ENCODE results near the gene PDE7B. TPM values are rescaled to one million over a fixed set of nuclear protein-coding genes. Genes with fewer than 3 reads are reported as not detected.

Gene PDE7B
- total RNA-seq, 2 experiments from 2014 or later: not detected

DNA sequence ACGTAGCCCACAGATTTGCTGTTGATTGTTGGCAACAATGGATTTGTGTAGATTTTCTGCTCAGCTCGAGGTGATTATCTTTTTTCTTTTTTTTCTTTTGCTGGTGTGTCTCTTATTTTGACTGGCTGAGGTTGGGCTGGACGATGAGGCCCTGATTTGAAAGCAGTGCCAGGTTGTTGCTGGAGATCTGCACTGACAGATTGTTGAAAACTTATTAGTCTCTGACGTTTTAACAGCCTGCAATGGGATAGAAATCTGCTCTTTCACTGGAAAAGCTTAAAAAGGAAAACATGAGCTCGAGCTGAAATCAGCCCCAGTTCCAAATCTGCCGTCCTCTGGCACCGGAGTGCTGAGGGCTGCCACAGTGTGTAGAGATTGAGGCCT, 87.7 kb downstream of the PDE7B start:
- H3K9me2 ChIP-seq (ENCODE audit: insufficient read depth, low read length): no peaks in the 10 kb centered on the region
- H3K4me1 ChIP-seq (ENCODE audit: insufficient read depth, low read length, poor library complexity, severe bottlenecking): no peaks in the 10 kb centered on the region
- H3K27ac ChIP-seq (ENCODE audit: low read depth, low read length, poor library complexity, severe bottlenecking): no peak overlapping the region
- intact Hi-C loops (cut with micrococcal nuclease; ENCODE audit: unreplicated experiment): no loop called here
- H3K4me3 ChIP-seq (ENCODE audit: low read depth, low read length, poor library complexity, severe bottlenecking): no peak overlapping the region
- TF ChIP-seq, protein P1, sequence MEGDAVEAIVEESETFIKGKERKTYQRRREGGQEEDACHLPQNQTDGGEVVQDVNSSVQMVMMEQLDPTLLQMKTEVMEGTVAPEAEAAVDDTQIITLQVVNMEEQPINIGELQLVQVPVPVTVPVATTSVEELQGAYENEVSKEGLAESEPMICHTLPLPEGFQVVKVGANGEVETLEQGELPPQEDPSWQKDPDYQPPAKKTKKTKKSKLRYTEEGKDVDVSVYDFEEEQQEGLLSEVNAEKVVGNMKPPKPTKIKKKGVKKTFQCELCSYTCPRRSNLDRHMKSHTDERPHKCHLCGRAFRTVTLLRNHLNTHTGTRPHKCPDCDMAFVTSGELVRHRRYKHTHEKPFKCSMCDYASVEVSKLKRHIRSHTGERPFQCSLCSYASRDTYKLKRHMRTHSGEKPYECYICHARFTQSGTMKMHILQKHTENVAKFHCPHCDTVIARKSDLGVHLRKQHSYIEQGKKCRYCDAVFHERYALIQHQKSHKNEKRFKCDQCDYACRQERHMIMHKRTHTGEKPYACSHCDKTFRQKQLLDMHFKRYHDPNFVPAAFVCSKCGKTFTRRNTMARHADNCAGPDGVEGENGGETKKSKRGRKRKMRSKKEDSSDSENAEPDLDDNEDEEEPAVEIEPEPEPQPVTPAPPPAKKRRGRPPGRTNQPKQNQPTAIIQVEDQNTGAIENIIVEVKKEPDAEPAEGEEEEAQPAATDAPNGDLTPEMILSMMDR (conservative IDR thresholded peaks at IDR 0.05; ENCODE audit: low read length): no peak
- TF ChIP-seq EZH2phosphoT487 (IDR thresholded peaks at IDR 0.05; ENCODE audit: borderline replicate concordance, low read depth, low read length): no peak
- POLR2A ChIA-PET: interaction anchor here (0.5 to 1.0 kb wide), 2 partner anchors 11 to 13 kb away, joined by 3 to 5 read pairs; no protein-coding TSS in a partner anchor
- CTCF ChIA-PET (ENCODE audit: unreplicated experiment): no interaction called here
- DNase-seq (ENCODE audit: low spot score): no peak
- H3K4me2 ChIP-seq (ENCODE audit: low read length): no peak overlapping the region
- BruUV-seq (replicated peaks): no TSS peak
- no peaks in the 10 kb centered on the region for H3K9me3 ChIP-seq (ENCODE audit: low read length)
- H4K20me1 ChIP-seq (ENCODE audit: insufficient read depth, low read length): no peaks in the 10 kb centered on the region
- no peaks in the 10 kb centered on the region for H3K79me2 ChIP-seq (ENCODE audit: insufficient read depth, low read depth, low read length)
- no peaks in the 10 kb centered on the region for H3K36me3 ChIP-seq (ENCODE audit: insufficient read depth, low read length)
- H2AFZ ChIP-seq (ENCODE audit: low read length): no peak overlapping the region

DNA sequence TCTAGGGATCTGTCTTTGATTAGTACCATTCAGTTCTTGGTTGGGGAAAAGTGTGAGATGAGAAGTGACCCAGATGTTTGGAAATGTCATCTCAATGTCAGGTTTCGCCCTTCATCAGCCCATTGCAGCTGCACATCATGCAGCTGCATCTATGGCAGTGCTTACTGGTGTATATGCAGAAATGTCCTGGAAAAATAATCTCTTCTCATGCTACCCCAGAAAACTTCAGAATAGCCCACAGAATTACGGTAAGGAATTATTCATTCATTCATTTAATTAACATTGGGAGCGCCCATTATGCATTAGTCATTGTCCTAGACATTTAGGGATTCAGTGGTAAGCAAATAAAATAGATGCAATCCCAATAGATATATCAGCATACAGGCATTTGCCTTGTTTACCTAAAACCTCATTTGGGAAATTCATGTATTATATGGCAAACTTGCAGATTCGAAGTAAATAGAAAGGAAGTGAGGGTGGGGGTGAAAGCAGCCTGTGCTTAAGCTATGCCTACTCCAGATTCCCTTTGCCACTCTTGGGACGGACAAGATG, 89.2 kb downstream of the PDE7B start:
- Histone ChIP-seq H3K27ac (ENCODE audit: low read depth, low read length, poor library complexity, severe bottlenecking) (no peak overlapping the region), H4K20me1 (ENCODE audit: insufficient read depth, low read length) (no peaks in the 10 kb centered on the region), H3K4me2 (ENCODE audit: low read length) (no peak overlapping the region), H3K36me3 (ENCODE audit: insufficient read depth, low read length) (no peaks in the 10 kb centered on the region), H3K4me3 (ENCODE audit: low read depth, low read length, poor library complexity, severe bottlenecking) (no peak overlapping the region), H2AFZ (ENCODE audit: low read length) (no peak overlapping the region), H3K79me2 (ENCODE audit: insufficient read depth, low read depth, low read length) (no peaks in the 10 kb centered on the region), H3K9me3 (ENCODE audit: low read length) (no peaks in the 10 kb centered on the region), H3K4me1 (ENCODE audit: insufficient read depth, low read length, poor library complexity, severe bottlenecking) (no peaks in the 10 kb centered on the region), H3K9me2 (ENCODE audit: insufficient read depth, low read length) (no peaks in the 10 kb centered on the region)
- TF ChIP-seq EZH2phosphoT487 (IDR thresholded peaks at IDR 0.05; ENCODE audit: borderline replicate concordance, low read depth, low read length): no peak
- TF ChIP-seq, protein P1 (conservative IDR thresholded peaks at IDR 0.05; ENCODE audit: low read length): no peak
- CTCF ChIA-PET (ENCODE audit: unreplicated experiment): no interaction called here
- intact Hi-C loops (cut with micrococcal nuclease; ENCODE audit: unreplicated experiment): no loop called here
- BruUV-seq (replicated peaks): no TSS peak
- DNase-seq (ENCODE audit: low spot score): no peak
- POLR2A ChIA-PET: no interaction called here

DNA sequence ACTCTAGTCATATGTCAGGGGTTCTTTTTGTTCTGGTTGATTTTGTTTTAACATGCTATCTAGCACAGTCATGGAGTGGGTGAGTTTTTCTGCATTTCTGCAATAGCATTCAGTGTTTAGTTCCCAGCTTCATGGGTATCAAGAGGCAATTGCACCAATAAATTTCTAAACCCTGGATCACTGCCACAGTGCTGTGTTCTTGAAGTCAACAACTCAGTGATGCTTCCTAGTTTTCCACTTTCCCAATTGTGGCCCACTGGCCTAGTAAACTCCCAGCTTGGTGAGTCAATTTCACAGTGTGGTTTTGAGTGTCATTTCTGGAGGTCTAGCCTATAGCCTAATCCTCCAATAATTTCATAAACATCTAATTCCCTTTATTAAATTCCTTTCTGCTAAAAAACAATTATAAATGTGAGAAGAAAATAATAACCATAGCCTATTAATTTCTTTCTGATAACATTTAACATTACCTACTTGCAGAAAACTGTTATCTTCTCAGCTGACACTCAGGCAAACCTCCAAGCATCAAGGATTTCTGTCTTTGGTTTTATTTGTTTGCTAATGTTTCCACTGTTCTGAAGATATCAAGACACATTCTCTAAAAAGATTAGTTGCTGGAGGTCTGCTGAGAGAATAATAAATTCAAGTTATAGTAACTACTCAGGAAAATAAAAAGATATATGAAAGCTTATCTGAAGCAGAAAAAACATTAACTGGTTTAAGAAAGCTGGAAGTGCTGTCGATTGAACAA, 89.9 kb downstream of the PDE7B start:
- Histone ChIP-seq H2AFZ (ENCODE audit: low read length) (no peak overlapping the region), H3K9me2 (ENCODE audit: insufficient read depth, low read length) (no peaks in the 10 kb centered on the region), H3K9me3 (ENCODE audit: low read length) (no peaks in the 10 kb centered on the region), H3K27ac (ENCODE audit: low read depth, low read length, poor library complexity, severe bottlenecking) (no peak overlapping the region), H3K79me2 (ENCODE audit: insufficient read depth, low read depth, low read length) (no peaks in the 10 kb centered on the region), H3K4me1 (ENCODE audit: insufficient read depth, low read length, poor library complexity, severe bottlenecking) (no peaks in the 10 kb centered on the region), H3K4me3 (ENCODE audit: low read depth, low read length, poor library complexity, severe bottlenecking) (no peak overlapping the region), H4K20me1 (ENCODE audit: insufficient read depth, low read length) (no peaks in the 10 kb centered on the region), H3K36me3 (ENCODE audit: insufficient read depth, low read length) (no peaks in the 10 kb centered on the region), H3K4me2 (ENCODE audit: low read length) (no peak overlapping the region)
- ChIA-PET POLR2A (interaction anchor here (1.1 kb wide), 1 partner anchor 11 kb away, joined by 5 read pairs; no protein-coding TSS in a partner anchor), CTCF (ENCODE audit: unreplicated experiment) (no interaction called here)
- DNase-seq (ENCODE audit: low spot score): no peak
- intact Hi-C loops (cut with micrococcal nuclease; ENCODE audit: unreplicated experiment): no loop called here
- no TSS peak for BruUV-seq (replicated peaks)
- TF ChIP-seq, protein P1 (conservative IDR thresholded peaks at IDR 0.05; ENCODE audit: low read length): no peak
- no peak for TF ChIP-seq EZH2phosphoT487 (IDR thresholded peaks at IDR 0.05; ENCODE audit: borderline replicate concordance, low read depth, low read length)

Measured in OCI-LY7 (cell line).